GM19455 (cell line): ENCODE data around the gene NME4.

ENCODE experiments used
- ATAC-seq: cut with Tn5 transposase; IDR thresholded peaks from one replicate; pipeline ENCODE4 v1.9.1; 2021; ENCODE audit not compliant: unreplicated experiment

Gene NME4

GRCh38 chr16:363110-363765 is 33.8 kb upstream of the NME4 start:
- no peak for ATAC-seq

GRCh38 chr16:363766-364490 is 33.1 kb upstream of the NME4 start:
- ATAC-seq, result no peak

- ATAC-seq, result no peak
These were observed 32.2 kb upstream of the NME4 start for GRCh38 chr16:364595-365491.

DNA sequence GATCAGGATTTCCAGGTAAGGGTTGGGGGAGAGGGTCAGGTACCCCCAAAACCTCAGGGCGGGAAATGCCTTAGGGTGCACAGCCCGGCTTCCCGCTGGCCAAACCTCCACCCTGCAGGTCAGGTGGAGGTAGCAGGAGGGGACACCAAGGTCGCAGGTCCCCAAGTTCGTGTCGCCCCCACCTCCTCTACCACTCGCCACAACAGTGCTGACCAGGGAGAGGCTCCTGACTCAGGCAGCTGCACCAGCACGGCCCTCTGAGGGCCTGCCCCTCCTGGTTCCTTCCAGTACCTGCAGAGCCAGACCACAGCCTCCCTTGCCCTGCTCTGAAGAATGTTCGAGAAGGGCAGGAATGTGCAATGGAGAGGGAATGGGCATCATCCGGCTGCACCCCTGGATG is 30.5 kb upstream of the NME4 start:
- no peak for ATAC-seq

DNA sequence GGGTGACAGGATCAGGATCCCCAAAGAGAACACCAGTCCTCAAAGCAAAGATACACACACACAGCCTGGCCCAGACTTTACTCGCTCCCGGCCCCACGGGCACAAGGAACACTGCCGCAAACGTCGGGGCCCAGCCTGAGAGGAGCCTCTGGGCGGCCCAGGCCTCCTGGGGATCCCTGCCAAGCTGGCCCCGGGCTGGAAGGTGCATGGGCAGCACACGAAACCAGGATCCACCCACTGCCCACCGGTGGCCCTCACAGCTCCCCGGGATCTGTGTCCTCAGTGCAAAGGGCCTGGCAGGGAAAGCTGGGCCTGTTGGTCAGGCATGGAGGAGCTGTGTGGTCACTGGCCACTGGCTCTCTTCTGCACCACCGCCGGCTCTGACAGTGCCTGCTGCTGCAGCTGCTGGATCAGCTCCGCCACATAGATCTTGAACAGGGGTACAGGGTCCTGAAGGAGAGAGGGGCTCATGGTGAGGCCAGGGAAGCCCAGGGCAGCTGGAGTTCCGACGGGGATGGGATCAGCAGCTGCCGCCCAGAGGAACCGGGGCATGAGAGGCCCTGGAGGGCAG is 29.6 kb upstream of the NME4 start:
- no peak for ATAC-seq

GRCh38 chr16:368388-369158 is 28.4 kb upstream of the NME4 start:
- ATAC-seq, result no peak

DNA sequence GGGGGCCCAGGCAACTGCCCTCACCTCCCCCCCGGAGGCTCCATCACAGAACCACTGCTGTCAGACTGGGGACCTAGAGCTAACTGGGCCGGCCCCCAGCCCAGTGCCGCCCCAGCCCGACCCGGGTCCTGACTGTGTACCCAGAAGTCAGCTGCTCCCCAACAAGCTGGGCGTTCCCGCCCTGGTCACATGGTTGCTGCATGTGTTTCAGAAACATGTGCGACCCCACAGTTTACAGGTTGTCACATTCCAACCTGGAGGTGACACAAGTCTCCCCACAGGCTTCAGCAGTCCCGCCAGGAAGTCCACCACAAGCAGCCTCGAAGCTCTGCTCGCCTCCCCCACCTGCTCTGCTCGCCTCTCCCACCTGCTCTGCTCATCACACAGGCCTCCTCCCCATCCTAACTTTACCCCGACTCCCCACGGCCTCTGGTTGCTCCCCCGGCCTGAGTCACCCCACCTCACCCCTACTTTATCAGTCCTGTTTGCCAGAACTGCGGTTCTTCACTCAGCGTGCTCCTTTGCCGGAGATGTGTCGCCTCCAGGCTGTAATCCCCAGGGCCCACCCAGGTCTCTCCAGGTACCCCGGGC is 27.6 kb upstream of the NME4 start:
- ATAC-seq, result no peak

GRCh38 chr16:369866-370436 is 27.0 kb upstream of the NME4 start:
- no peak for ATAC-seq

DNA sequence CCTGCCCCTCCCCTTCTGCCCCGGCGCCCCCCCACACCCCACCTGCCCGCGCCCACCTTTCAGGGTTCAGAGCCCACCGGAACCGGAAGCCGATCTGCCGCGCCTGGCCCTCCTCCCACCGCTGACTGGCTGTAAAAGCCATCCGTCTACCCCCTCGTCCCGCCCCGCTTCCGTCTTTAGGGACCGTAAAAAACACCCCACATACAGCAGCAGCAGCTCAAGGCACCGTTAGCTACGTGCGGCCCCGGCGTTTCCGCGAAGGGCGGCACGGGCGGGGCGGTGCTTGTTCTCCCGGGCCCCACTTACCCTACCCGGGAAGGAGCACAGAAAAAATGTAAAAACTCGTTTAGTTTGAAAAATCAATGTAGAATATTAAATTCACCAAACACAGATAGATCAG is 26.6 kb upstream of the NME4 start, which contains the start of gene MRPL28:
Gene MRPL28, minus strand, starts transcription at position 96 of the 400 bp plus-strand sequence. CDS start 320 bp downstream, outside the sequence.
- peak; percentile 76 for ATAC-seq

DNA sequence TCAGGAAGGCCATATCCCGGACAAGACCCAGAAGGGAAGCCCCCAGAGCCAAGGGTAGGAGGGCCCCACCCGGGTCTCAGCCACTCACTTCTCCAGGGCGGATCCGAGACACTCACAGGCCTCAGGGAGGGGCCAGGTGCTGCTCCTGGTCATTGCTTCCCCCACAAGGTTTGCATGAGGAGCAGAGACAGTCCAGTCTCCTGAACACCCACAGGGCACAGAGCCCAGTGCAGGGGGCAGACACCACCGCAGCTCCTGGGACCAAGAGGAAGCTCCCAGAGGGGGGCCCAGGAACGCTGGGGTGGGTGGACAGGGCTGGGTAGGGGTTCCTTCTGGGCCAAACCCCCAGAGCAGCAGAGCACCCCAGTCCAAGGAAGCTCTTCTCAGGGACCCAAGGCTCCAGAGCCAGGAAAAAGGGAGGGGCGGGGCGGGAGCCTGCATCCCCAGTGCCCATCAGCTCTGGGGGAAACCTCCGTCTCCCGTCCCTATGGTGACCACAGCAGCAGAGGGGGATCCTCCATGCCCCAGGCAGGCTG is 26.0 kb upstream of the NME4 start:
- no peak for ATAC-seq

GRCh38 chr16:371515-372301 is 25.3 kb upstream of the NME4 start:
- no peak for ATAC-seq

DNA sequence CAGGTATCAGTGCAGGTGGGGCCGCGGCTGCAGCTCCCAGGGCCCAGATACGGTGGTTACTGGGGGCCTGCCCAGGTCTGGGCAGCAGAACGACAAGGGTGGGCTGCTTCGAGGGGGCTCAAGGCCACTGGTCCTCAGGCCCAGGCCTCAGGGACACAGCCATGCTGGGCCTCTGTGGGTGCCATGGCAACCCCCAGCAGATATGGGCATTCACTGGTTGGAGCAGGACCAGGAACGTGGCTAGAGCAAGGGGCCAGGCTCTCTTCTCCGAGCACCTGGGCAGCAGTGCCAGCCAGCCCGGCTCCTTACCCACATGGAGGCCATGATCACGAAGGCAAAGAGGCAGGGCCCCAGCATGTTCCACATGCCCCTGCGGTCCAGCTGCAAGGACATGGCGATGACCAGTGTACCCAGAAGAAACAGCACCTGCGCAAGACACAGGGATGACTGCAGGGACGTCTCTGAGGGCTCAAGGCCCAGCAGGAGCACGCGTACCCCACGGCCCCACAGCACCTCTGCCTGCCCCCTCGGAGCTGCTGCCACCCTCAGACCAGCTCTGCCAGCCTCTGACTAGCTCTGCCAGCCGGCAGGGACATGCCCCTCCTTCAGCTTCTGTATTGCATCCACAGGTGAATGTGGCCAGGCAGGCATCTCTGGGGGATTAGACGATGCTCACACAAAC is 24.6 kb upstream of the NME4 start:
- no peak for ATAC-seq

DNA sequence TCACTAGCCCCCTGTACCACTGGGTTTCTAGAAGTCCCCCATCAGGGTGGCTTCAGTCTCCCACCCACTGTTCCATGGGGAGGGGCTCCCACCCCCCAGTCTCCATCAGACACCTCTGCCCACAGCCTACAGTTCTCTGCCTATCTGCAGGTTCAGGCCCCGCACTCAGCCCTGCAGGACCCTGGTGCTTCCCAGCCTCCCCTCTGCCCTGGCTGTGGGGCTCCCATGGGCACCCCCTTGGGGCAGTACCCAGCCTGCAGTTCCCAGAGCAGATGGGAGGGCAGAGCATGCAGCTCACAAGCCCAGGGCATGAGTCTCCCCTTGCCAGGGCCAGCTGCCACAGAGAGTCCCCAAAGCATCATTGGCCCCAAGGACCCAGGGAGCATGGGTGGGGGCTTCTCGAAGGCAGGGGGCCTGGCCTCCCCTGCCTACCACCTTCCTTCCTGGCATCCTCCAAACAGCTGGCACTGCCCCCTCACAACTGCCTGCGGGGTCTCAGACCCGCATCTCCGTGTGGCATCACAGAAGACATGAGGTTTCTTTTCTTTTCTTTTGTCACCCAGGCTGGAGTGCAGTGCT is 23.9 kb upstream of the NME4 start:
- no peak for ATAC-seq

DNA sequence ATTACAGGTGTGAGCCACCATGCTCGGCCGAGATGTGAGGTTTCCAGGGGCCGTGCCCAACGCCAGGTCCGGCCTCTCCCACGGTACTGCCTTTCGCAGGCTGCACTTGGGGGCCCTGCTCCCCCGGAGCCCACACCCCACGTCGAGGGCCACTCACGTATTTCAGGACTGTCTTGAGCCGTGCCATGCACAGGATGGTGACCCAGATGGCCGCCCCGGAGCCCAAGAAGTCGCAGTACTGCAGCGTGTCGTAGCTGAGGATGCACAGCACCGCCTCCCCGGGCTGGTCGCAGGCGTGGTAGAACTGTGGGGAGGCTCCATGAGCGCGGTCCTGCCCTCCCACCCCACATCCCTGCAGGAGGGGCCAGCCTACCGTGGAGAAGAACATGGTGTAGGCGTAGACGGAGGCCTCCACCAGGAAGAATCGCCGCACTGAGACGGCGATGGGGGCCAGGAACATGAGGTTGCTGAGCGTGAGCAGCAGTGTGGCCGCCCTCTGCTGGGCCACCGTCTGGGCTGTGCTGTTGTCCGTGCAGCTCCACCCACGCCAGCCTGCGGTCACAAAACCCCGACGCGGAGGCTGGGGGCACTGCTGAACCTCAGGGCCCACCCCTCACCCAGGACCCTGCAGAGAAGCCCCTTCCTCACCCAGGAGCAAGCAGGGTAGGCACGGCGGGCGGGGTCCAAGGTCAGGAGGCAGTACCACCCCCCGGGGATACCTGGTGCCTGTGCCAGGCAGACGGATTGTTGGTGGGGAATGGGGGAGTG is 23.0 kb upstream of the NME4 start:
- ATAC-seq, result no peak

GRCh38 chr16:374616-374926 is 22.4 kb upstream of the NME4 start:
- no peak for ATAC-seq

DNA sequence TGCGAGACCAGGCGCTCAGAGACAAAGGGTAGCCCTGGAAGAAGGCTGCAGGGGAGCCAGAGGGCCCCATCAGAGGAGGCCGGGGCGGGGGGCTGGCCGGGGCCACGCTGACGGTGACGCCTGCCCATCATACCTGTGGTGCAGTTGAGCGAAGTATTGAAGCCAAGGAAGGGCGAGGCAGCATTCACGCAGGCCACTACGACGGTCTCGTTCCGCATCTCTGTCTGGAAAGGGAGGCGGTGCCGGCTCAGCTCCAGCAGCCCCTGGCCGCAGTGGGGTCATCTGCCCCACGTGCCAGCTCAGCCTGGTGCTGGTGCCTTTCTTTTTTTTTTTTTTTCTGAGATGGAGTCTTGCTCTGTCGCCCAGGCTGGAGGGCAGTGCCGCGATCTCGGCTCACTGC is 21.8 kb upstream of the NME4 start:
- no peak for ATAC-seq
